Endodermal cell (in vitro differentiated cells): Measurements from ENCODE around the gene SLCO2A1. TPM values are rescaled to one million over a fixed set of nuclear protein-coding genes. Genes with fewer than 3 reads are reported as not detected.
A peak's percentile ranks its signal among the peaks of the same experiment; 100 is the strongest.

Source experiments
- DNase-seq: peaks from one replicate; pipeline ENCODE4 v3.0.0-alpha.2; 2017
- H3K27ac ChIP-seq: 2 replicates; pipeline ENCODE4 v1.5.1; 2013; ENCODE audit warnings: mild to moderate bottlenecking, low read depth, low read length, moderate library complexity
- H3K27me3 ChIP-seq: 2 replicates; pipeline ENCODE4 v1.6.1; 2013; ENCODE audit warnings: mild to moderate bottlenecking, low read length, moderate library complexity; ENCODE audit not compliant: insufficient read depth, control insufficient read depth, poor library complexity, severe bottlenecking
- H3K36me3 ChIP-seq: 2 replicates; pipeline ENCODE4 v1.7.0; 2013; ENCODE audit warnings: mild to moderate bottlenecking, low read length, moderate library complexity; ENCODE audit not compliant: control insufficient read depth, insufficient read depth
- H3K4me1 ChIP-seq: one replicate; pipeline ENCODE4 v1.7.0; 2013; ENCODE audit warnings: low read length; ENCODE audit not compliant: control insufficient read depth, insufficient read depth
- H3K4me3 ChIP-seq: 2 replicates; pipeline ENCODE4 v1.5.1; 2013; ENCODE audit warnings: mild to moderate bottlenecking, low read length, moderate library complexity
- H3K9ac ChIP-seq: 2 replicates; pipeline ENCODE4 v1.6.1; 2013; ENCODE audit warnings: mild to moderate bottlenecking, low read length, moderate library complexity; ENCODE audit not compliant: poor library complexity, severe bottlenecking; ENCODE audit errors: extremely low read depth
- H3K9me3 ChIP-seq: 2 replicates; pipeline ENCODE4 v1.6.1; 2013; ENCODE audit warnings: mild to moderate bottlenecking, low read length, moderate library complexity; ENCODE audit not compliant: control insufficient read depth
- H3K27ac Mint-ChIP-seq: 2 replicates; pipeline ENCODE4 v1.8.0; 2020; ENCODE audit warnings: mixed read lengths
- H3K27me3 Mint-ChIP-seq: 2 replicates; pipeline ENCODE4 v1.8.0; 2021; ENCODE audit warnings: mild to moderate bottlenecking, mixed read lengths; ENCODE audit not compliant: insufficient read depth
- H3K36me3 Mint-ChIP-seq: 2 replicates; pipeline ENCODE4 v1.8.0; 2020; ENCODE audit warnings: low read depth, mixed read lengths
- H3K4me1 Mint-ChIP-seq: 2 replicates; pipeline ENCODE4 v1.8.0; 2020; ENCODE audit warnings: mixed read lengths
- H3K4me3 Mint-ChIP-seq: 2 replicates; pipeline ENCODE4 v1.8.0; 2020; ENCODE audit warnings: mild to moderate bottlenecking, moderate library complexity, mixed read lengths
- H3K9me3 Mint-ChIP-seq: 2 replicates; pipeline ENCODE4 v1.8.0; 2020; ENCODE audit warnings: mild to moderate bottlenecking, mixed read lengths
- WGBS, 2 experiments: methylation state at CpG; one replicate each; pipeline versions ENCODE4 v1.1.5 to v1.1.7; 2013; ENCODE audit warnings: missing lambda C conversion rate in 2 of 2, mixed read lengths in 1 of 2; ENCODE audit not compliant: insufficient coverage in 1 of 2, insufficient read length in 1 of 2; 5-methylcytosine and 5-hydroxymethylcytosine counted together
- total RNA-seq, 2 donors: library from RNA; stranded (reverse); fragmentation: NEBNext Ultra II Directional in 1 of 2; extraction: Animal tissue kit (Norgen Biotek cat#: 25700) in 1 of 2; gene quantifications; 2 replicates in 1 of 2; 3 replicates in 1 of 2; pipeline ENCODE4 v1.2.1, GENCODE V29; 2021
- TF ChIP-seq, protein P1 (sequence below): fragments of 200-600 bp; sonication (generic); conservative IDR thresholded peaks from 2 replicates; pipeline ENCODE4 v1.5.0; 2021; ENCODE audit warnings: antibody characterized with exemption, mild to moderate bottlenecking

SLCO2A1 gene
- total RNA-seq, 2 donors from 2014 or later: 126 to 134 TPM

DNA sequence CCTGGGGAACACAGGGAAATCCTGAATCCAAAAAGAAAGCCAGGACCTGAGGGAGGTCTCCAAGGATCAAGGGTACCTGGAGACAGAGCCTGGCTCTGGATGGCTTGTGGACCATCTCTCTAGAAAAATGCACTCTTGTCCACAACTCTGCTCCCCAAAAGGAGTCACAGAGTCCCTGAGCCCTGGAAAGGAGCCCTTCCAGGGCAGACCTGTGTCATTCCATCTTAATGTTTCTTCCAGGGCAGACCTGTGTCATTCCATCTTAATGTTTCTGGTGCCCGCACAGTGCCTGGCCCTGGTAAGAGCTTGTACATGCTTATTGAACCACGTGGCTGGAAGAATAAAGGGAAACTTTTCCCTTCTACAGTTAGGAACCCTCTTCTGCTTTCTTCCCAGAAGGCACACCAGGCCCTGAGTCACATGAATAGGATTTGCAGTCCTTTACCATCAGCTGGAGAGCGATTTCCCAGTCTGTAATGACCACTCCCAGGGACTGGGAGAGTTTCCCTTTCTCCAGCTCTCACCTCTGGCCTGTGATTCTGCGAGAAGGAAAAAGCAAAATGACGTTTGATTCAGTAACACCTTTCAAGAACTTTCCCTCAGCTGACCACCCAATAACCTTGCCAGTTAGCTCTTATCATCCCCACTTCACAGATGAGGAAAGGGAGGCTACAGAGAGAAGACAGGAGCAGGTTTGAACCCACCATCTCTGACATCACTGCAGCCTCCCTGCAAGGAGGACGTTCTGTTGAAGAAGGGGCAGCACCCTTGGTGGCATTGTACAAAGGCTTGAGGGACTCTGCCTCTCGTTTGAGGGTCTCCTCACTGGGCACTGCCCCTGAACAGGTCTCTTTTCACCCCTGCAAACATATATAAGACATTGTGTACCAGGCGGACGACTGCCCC lies 35.8 kb upstream of the SLCO2A1 start:
- no peak overlapping the region for H3K4me3 Mint-ChIP-seq
- Histone ChIP-seq H3K36me3 (no peaks in the 10 kb centered on the region), H3K9ac (no peak overlapping the region), H3K27me3 (no peaks in the 10 kb centered on the region), H3K4me1 (peaks cover 5% of the 10 kb centered on the region), H3K27ac (no peak overlapping the region), H3K4me3 (no peak overlapping the region), H3K9me3 (no peaks in the 10 kb centered on the region)
- no peaks in the 10 kb centered on the region for H3K36me3 Mint-ChIP-seq
- H3K27me3 Mint-ChIP-seq: peaks cover 15% of the 10 kb centered on the region
- 72 to 77% methylated on average over 4 to 9 of the region's 9 CpGs for WGBS, 2 experiments
- no peaks in the 10 kb centered on the region for H3K9me3 Mint-ChIP-seq
- peak; percentile 24 for DNase-seq
- no peak overlapping the region for H3K27ac Mint-ChIP-seq
- peaks cover 5% of the 10 kb centered on the region for H3K4me1 Mint-ChIP-seq
- TF ChIP-seq, protein P1, sequence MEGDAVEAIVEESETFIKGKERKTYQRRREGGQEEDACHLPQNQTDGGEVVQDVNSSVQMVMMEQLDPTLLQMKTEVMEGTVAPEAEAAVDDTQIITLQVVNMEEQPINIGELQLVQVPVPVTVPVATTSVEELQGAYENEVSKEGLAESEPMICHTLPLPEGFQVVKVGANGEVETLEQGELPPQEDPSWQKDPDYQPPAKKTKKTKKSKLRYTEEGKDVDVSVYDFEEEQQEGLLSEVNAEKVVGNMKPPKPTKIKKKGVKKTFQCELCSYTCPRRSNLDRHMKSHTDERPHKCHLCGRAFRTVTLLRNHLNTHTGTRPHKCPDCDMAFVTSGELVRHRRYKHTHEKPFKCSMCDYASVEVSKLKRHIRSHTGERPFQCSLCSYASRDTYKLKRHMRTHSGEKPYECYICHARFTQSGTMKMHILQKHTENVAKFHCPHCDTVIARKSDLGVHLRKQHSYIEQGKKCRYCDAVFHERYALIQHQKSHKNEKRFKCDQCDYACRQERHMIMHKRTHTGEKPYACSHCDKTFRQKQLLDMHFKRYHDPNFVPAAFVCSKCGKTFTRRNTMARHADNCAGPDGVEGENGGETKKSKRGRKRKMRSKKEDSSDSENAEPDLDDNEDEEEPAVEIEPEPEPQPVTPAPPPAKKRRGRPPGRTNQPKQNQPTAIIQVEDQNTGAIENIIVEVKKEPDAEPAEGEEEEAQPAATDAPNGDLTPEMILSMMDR: no peak

DNA sequence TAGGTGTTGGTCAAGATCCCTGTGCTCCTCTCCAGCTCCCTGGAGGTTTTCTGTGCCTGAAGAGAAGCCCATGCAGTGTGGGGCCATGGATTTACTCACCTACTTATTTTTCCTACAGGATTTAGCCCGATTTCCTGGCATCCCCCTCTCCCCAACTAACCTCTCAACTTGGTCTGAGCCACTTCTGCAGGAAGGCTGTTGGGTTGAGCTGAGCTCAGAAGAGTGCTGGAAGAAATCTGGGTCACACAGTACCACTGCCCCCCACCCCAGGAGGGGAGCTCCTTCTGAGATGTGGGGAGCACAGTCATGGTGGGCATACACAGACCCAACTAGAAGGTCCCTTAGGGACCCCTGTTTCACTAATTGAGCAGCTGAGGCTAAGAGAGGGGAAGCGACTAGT lies 34.4 kb upstream of the SLCO2A1 start:
- Histone ChIP-seq H3K27me3 (no peaks in the 10 kb centered on the region), H3K36me3 (no peaks in the 10 kb centered on the region), H3K4me3 (no peak overlapping the region), H3K9ac (no peak overlapping the region), H3K9me3 (no peaks in the 10 kb centered on the region), H3K4me1 (peaks cover 11% of the 10 kb centered on the region), H3K27ac (no peak overlapping the region)
- no peak overlapping the region for H3K4me3 Mint-ChIP-seq
- no peaks in the 10 kb centered on the region for H3K36me3 Mint-ChIP-seq
- H3K27ac Mint-ChIP-seq: no peak overlapping the region
- no peaks in the 10 kb centered on the region for H3K9me3 Mint-ChIP-seq
- DNase-seq: peak; percentile 10
- 73 to 78% methylated on average over 1 to 2 of the region's 2 CpGs for WGBS, 2 experiments
- H3K4me1 Mint-ChIP-seq: peaks cover 16% of the 10 kb centered on the region
- TF ChIP-seq, protein P1: no peak
- peaks cover 15% of the 10 kb centered on the region for H3K27me3 Mint-ChIP-seq

DNA sequence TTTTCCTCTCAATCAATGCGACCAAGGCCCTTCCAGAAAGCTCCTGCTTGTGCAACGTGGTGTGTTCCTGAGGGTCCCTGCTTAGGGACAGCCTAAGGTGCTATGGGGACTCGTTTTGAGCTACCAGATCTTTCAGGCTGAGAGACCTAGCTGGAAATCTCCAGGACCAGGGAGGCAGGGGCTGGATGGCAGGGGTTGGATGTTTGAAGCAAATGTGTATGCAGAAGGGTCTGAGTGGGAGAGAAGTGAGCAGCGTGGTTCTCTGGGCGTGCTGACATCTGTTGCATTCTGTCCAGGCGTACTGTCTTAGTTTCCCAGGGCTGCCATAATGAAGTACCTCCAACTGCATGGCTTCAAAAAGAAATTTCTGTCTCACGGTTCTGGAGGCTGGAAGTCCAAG lies 31.7 kb upstream of the SLCO2A1 start:
- no peak overlapping the region for H3K27ac ChIP-seq
- DNase-seq: peak; percentile 24
- H3K9me3 Mint-ChIP-seq: no peaks in the 10 kb centered on the region
- no peak overlapping the region for H3K4me3 ChIP-seq
- H3K4me3 Mint-ChIP-seq: no peak overlapping the region
- no peaks in the 10 kb centered on the region for H3K36me3 Mint-ChIP-seq
- H3K27me3 ChIP-seq: no peaks in the 10 kb centered on the region
- H3K27me3 Mint-ChIP-seq: peaks cover 18% of the 10 kb centered on the region
- no peak overlapping the region for H3K27ac Mint-ChIP-seq
- peaks cover 32% of the 10 kb centered on the region for H3K4me1 Mint-ChIP-seq
- H3K9ac ChIP-seq: no peak overlapping the region
- peaks cover 11% of the 10 kb centered on the region for H3K4me1 ChIP-seq
- TF ChIP-seq, protein P1: no peak
- 83 to 84% methylated on average over 5 to 7 of the region's 7 CpGs for WGBS, 2 experiments
- no peaks in the 10 kb centered on the region for H3K36me3 ChIP-seq
- H3K9me3 ChIP-seq: no peaks in the 10 kb centered on the region
